ENCODE data around the gene MLLT6. TPM values are rescaled to one million over a fixed set of nuclear protein-coding genes. Genes with fewer than 3 reads are reported as not detected.

The MLLT6 gene
- total RNA-seq, 1 experiment from 2014 or later: 127 TPM

DNA sequence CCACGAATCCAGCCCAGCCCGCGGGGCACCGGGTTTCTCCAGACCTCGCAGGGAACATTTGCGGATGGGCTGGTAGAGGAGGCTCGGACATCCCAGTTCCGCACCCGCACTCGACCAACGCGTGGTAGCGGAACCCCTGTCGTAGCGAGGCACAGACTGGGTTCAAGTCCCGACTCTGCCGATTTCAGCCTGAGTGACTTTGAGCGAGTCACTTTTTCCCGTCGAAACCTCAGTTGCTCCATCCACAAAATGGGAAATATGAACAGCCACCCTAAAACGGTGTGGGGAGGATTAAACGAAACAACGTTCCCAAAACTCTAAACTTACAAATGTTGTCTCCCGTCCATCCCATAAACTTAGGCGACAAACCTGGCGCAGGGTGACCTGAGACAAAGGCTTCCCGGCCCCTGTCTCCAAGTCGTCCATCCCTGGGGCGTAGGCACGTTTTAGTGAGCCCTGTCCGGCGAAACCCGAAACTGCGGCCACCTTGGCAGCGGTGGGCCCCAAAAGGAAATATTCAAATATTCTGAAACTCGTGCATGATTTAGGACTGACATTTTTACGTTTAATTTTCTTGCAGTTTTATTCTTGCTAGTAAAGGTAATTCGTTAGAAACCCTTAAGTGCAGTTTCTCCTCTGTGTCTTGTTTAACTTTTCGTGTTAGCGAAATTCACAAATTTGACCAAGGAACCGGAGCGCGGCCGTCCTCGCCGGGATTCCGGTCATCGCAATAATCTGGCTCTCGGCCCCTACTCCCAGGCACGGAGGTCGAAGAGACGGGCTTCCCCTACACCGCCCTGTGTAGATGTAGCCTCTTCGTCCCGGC lies 1.9 kb upstream of the MLLT6 start:
- Histone ChIP-seq H3K4me2 (peak overlapping the region; percentile 99), H3K9me3 (ENCODE audit: insufficient read depth, low read depth) (no peaks in the 10 kb centered on the region), H3K27ac (peak overlapping the region; percentile 82), H2AFZ (peak overlapping the region; percentile 83), H3K79me2 (ENCODE audit: low read depth) (peaks cover 49% of the 10 kb centered on the region), H3K36me3 (ENCODE audit: low read depth) (peaks cover 5% of the 10 kb centered on the region; the same call in 1 of the 2 replicates), H3K4me1 (replicated peaks; ENCODE audit: insufficient read depth) (peaks cover 23% of the 10 kb centered on the region), H3F3A (ENCODE audit: insufficient read depth, low read depth) (peaks cover 49% of the 10 kb centered on the region), H3K9me2 (ENCODE audit: insufficient read depth) (no peaks in the 10 kb centered on the region), H4K20me1 (ENCODE audit: insufficient read depth) (peaks cover 19% of the 10 kb centered on the region), H3K27me3 (ENCODE audit: insufficient read depth, low read depth) (no peaks in the 10 kb centered on the region), H3K4me3 (peak overlapping the region; percentile 99)
- no peak for DNase-seq
- ChIA-PET CTCF (interaction anchor here (0.7 kb wide), 1 partner anchor 100 kb away, joined by 3 read pairs; no protein-coding TSS in a partner anchor), POLR2A (ENCODE audit: unreplicated experiment) (no interaction called here)
- intact Hi-C loops (cut with micrococcal nuclease; ENCODE audit: unreplicated experiment): loop anchor here (2.0 kb wide), 1 partner anchor 28 kb away; the partner anchor contains the start of gene EPOP
- TF ChIP-seq CTCF (conservative IDR thresholded peaks at IDR 0.05) (no peak), EZH2 (IDR thresholded peaks at IDR 0.05; ENCODE audit: low read depth) (no peak)
- TSS peak; percentile 22 for BruUV-seq (replicated peaks)

DNA sequence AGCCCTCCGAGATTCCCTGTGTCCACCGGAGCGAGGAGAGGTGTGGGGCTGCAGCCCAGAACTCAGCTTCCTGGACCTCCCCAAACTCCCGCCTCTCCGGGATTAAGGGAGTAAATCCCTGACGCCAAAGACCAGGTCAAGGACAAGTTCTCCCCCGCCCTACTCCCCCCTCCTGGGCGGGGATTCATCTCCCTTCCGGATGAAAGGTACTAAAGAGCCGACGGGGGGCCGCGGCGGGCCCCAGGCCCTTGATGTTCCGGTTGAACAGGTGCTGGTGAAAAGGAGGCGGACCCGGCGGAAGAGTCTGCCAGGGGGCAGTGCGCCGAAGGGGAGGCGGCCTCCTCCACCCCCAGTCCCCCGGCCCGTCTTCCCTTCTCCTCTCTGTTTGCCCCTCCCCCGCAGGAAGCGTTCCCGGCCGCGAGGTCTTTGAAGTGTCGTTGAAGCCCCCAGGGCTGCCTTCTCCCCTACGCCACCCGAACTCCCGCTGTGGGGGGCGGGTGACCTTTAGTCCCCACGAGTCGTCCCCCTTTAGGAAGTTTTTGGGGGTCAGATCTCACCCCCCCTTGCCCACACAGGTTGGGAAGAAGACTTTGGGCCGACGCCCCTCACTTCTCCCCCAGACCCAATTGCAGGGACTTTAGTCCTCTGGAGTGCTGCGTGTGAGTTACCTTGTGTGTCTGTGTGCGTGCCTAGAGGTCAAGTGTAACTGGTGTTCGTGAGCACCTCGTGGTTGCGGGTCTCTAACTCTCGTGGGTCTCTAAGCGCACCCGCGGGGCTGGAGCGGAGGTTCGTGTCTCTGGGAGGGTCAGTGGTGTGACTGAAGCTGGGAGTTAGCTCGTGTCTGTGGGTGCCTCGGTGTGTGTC lies 1.1 kb upstream of the MLLT6 start:
- peaks cover 11% of the 10 kb centered on the region; the same call in 1 of the 2 replicates for H3K36me3 ChIP-seq (ENCODE audit: low read depth)
- H3F3A ChIP-seq (ENCODE audit: insufficient read depth, low read depth): peaks cover 49% of the 10 kb centered on the region
- POLR2A ChIA-PET (ENCODE audit: unreplicated experiment): no interaction called here
- peak overlapping the region; percentile 99 for H3K4me2 ChIP-seq
- CTCF ChIA-PET: no interaction called here
- TSS peak; percentile 15 for BruUV-seq (replicated peaks)
- peak overlapping the region; percentile 99 for H3K4me3 ChIP-seq
- H3K4me1 ChIP-seq (replicated peaks; ENCODE audit: insufficient read depth): peaks cover 23% of the 10 kb centered on the region
- peak; percentile 92 to 95 for DNase-seq
- peaks cover 57% of the 10 kb centered on the region for H3K79me2 ChIP-seq (ENCODE audit: low read depth)
- TF ChIP-seq EZH2 (IDR thresholded peaks at IDR 0.05; ENCODE audit: low read depth) (no peak), CTCF (conservative IDR thresholded peaks at IDR 0.05) (no peak)
- H4K20me1 ChIP-seq (ENCODE audit: insufficient read depth): peaks cover 21% of the 10 kb centered on the region
- H3K27ac ChIP-seq: peak overlapping the region; percentile 88
- intact Hi-C loops (cut with micrococcal nuclease; ENCODE audit: unreplicated experiment): loop anchor here (2.0 kb wide), 2 partner anchors 29 to 45 kb away; partner anchors contain the start of genes EPOP and PCGF2
- no peaks in the 10 kb centered on the region for H3K27me3 ChIP-seq (ENCODE audit: insufficient read depth, low read depth)
- H3K9me3 ChIP-seq (ENCODE audit: insufficient read depth, low read depth): no peaks in the 10 kb centered on the region
- peak overlapping the region; percentile 83 for H2AFZ ChIP-seq
- no peaks in the 10 kb centered on the region for H3K9me2 ChIP-seq (ENCODE audit: insufficient read depth)

DNA sequence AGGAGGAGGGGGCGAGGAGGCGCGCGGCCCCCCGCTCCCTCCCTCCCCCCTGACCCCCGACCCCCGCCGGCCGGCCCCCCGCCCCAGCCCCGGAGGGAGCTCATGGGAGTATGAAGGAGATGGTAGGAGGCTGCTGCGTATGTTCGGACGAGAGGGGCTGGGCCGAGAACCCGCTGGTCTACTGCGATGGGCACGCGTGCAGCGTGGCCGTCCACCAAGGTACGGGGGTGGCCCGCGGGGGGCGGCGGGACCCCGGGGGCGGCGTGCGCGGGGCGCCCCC lies 390 bp downstream of the MLLT6 start:
- DNase-seq: peak in 1 of 2 experiments; percentile 31
- BruUV-seq (replicated peaks): no TSS peak
- H3K9me3 ChIP-seq (ENCODE audit: insufficient read depth, low read depth): no peaks in the 10 kb centered on the region
- H3K79me2 ChIP-seq (ENCODE audit: low read depth): peaks cover 60% of the 10 kb centered on the region
- no peak overlapping the region for H3K27ac ChIP-seq
- no peak overlapping the region; the same call in 1 of the 2 replicates for H2AFZ ChIP-seq
- no peaks in the 10 kb centered on the region for H3K9me2 ChIP-seq (ENCODE audit: insufficient read depth)
- intact Hi-C loops (cut with micrococcal nuclease; ENCODE audit: unreplicated experiment): loop anchor here (2.0 kb wide), 1 partner anchor 43 kb away; the partner anchor contains the start of gene PCGF2
- peak overlapping the region; percentile 97; the same call in 1 of the 2 replicates for H3K4me3 ChIP-seq
- H3K4me1 ChIP-seq (replicated peaks; ENCODE audit: insufficient read depth): peaks cover 17% of the 10 kb centered on the region
- H3K4me2 ChIP-seq: peak overlapping the region; percentile 100
- no peaks in the 10 kb centered on the region for H3K27me3 ChIP-seq (ENCODE audit: insufficient read depth, low read depth)
- CTCF ChIA-PET: interaction anchor here (0.6 to 0.7 kb wide), 2 partner anchors 148 to 372 kb away, joined by 3 to 5 read pairs; no protein-coding TSS in a partner anchor
- POLR2A ChIA-PET (ENCODE audit: unreplicated experiment): interaction anchor here (0.6 kb wide), 1 partner anchor 147 kb away, joined by 4 read pairs; no protein-coding TSS in a partner anchor
- H4K20me1 ChIP-seq (ENCODE audit: insufficient read depth): peaks cover 27% of the 10 kb centered on the region
- H3K36me3 ChIP-seq (ENCODE audit: low read depth): peaks cover 21% of the 10 kb centered on the region
- TF ChIP-seq EZH2 (IDR thresholded peaks at IDR 0.05; ENCODE audit: low read depth): no peak
- no peak for TF ChIP-seq CTCF (conservative IDR thresholded peaks at IDR 0.05)
- H3F3A ChIP-seq (ENCODE audit: insufficient read depth, low read depth): peaks cover 48% of the 10 kb centered on the region

All from PC-9 (cell line).